ENCODE data around the gene TSPAN32.

DNA sequence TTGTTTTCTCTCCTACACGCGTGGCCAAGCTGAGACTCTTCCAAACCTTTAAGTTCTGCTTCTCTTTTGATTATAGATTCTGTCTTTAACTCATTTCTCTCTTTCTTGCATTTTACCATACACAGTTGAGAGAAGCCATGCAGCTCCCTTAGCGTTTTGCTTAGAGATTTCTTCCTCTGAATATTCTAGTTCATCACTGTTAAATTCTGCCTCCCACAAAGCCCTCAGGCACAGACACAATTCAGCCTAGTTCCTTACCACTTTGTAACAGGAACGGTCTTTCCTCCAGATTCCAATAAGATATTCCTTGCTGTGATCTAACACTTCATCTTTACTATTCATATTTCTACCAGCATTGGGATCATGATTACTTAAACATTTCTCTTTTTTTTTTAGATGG lies 50.6 kb downstream of the TSPAN32 start:
- TF ChIP-seq POLR2AphosphoS5 (IDR thresholded peaks at IDR 0.05) (no peak), POLR2A (IDR thresholded peaks at IDR 0.05) (no peak)
- TF ChIP-seq, protein P1, sequence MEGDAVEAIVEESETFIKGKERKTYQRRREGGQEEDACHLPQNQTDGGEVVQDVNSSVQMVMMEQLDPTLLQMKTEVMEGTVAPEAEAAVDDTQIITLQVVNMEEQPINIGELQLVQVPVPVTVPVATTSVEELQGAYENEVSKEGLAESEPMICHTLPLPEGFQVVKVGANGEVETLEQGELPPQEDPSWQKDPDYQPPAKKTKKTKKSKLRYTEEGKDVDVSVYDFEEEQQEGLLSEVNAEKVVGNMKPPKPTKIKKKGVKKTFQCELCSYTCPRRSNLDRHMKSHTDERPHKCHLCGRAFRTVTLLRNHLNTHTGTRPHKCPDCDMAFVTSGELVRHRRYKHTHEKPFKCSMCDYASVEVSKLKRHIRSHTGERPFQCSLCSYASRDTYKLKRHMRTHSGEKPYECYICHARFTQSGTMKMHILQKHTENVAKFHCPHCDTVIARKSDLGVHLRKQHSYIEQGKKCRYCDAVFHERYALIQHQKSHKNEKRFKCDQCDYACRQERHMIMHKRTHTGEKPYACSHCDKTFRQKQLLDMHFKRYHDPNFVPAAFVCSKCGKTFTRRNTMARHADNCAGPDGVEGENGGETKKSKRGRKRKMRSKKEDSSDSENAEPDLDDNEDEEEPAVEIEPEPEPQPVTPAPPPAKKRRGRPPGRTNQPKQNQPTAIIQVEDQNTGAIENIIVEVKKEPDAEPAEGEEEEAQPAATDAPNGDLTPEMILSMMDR (IDR thresholded peaks at IDR 0.05 in 8 of 11, conservative IDR thresholded peaks at IDR 0.05 in 3 of 11): no peak
